NCI-H82 treated with DMSO at 0.1 percent for 48 hours (cell line): ENCODE measurements around the gene FYN.

ENCODE experiments used
- DNase-seq: peaks from one replicate; lab custom pipeline; 2025; ENCODE audit not compliant: unreplicated experiment; lab: John Stamatoyannopoulos, UW

FYN gene

DNA sequence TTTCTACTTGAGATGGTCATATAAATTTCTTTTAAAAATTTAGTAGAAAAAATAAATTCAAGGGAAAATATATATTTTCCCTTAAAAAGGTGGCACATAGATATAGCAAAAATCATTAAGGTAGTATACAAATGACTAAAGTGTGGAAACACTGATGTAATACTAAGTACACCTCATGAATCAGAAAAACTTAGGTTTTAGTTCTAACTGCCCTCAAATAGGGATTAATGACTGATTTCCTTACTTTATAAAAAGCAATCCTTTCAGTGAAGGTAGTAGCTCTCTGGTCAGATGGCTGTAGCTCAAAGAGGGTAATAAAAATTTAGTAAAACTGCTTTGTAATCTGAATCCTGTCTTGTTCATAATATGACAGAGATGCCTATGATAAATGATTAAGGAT is 63.5 kb downstream of the FYN start:
- DNase-seq: no peak

GRCh38 chr6:111809264-111809663 is 64.0 kb downstream of the FYN start:
- DNase-seq: no peak

DNA sequence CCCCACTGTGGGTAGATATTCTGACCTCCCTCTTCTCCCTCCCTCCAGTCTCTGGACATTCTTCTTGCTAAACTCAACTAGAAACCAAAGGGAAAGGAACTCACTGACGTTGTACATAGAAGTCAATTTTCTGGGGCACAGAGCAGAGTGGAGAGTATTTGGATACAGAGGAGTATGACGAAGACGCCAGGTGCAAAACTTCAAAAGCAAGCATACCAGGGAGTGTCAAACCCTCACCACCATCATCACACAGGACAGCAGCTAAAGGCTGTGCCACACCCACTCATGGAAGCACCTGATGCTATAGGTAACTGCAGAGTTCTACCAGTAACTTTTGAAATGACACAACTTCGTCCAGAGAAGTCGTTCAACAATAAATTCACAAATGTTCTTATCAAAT is 64.8 kb downstream of the FYN start:
- DNase-seq: no peak

DNA sequence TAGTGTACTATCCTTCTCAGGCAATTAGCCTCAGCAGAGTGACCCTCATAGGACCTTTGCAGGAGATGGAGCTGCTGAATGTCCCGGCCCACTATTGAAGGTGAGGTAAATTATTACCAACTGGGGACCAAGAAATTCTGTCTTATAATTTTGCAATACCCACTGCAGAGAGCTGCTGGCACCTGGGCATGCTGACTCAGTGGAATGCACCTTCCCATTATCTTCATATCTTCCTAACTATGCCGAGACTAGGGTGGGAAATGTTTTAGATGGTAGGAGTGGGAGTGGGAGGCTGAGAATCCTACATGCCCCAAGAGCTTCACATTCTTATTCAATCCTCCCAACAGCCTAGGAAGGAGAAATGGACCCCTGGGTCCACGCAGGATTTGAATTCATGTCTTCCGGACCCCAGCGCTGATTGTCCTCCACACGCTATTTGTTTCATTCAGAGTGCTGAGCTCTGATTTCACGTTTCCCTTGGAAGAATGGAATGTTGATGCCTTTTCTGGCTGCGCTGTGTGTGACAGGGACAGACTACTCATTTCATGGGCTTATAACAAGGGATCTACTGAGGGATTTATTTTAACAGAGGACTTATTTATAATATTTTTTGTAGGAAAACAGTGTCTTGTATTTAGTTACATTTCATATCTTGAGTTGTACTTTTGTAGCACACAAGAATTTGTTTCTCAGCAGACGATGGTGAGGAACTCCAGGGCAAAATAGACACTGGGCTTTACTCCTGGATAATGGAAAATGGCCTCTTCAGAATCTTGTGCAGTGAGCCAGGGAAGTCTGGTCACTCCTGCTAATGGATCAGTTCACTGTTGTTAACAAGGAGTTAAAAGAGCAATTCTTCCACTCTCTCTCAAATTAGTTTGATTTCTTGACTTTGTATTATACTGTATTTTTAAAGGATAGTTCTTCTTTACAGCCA is 66.4 kb downstream of the FYN start:
- no peak for DNase-seq

GRCh38 chr6:111806165-111806547 is 67.1 kb downstream of the FYN start:
- DNase-seq: no peak

- no peak for DNase-seq
Observed at GRCh38 chr6:111805511-111806164, 67.6 kb downstream of the FYN start.

DNA sequence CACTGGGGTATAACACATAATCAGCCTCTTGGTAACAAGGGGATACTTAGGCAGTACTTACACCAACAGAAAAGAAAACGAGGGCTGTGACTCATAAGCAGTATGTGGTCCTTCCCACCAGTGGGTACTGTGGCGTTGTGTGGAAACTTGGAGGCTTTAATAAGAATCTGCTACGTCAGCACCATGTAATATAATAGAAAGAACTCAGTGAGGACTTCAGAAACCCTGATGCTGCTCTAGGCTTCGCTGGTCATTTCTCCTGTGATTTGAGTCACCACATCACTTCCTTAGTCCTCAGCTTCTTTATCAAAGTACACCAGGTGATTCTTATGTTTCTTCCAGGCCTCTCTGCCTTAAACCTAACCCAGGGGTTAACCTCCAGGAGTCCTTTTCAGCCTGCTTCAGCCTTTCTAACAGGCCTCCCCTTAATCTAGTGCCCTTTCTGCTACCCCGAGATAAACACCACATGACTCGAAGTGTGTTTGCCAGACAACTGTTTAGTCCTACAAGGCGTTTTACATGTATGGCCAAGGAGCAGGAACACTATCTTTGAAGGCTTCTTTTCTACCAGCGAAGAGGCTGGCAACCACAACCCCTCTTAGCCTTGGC is 68.5 kb downstream of the FYN start:
- no peak for DNase-seq

- no peak for DNase-seq
Observed at GRCh38 chr6:111803804-111804203, 69.4 kb downstream of the FYN start.

DNA sequence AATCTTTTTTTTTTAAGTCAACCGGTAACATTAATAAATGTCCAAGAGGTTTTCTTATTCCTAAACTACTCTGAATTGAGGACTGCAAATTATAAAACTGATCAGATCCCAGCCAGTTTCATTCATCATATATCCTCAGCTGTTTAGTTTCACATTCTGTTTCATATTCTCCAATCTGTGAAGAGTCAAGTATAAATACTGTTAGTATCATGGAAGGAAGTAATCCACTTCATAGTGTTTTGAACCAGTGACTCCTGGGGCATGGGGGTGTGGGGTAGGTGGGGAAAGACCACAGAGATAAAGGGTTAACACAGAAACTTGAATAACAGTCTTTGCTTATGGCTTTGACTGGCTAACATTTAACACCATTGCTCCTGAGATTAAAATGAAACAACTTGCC is 69.9 kb downstream of the FYN start:
- DNase-seq: no peak

DNA sequence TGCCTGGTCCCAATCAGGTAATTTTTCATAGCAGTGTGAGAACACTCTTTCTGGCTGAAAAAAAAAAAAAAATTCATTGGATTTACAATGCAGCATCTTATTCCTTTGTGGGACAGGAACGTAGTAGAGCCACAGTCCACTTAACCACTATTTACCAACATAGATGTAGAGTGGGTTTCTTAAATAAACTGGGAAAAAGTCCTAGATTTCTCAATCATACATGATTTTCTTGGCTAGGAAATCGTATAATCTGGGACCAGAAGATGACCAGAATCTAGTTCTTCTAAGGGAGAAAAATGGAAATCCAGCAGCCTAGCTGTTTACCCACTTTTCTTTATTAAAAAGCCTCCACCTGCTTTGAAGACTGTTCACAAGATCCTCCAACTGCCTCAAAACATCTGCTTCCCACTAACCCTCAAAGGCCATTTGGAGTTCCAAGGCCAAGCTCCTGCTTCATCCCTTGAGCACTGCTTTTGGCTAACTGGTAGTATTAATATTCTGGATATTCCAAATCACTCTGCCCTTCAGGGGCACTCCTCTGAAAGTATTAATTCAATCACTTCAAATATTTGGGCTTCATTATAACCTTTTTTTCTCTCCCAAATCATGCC is 70.4 kb downstream of the FYN start:
- DNase-seq: no peak

GRCh38 chr6:111802015-111802414 is 71.2 kb downstream of the FYN start:
- no peak for DNase-seq

DNA sequence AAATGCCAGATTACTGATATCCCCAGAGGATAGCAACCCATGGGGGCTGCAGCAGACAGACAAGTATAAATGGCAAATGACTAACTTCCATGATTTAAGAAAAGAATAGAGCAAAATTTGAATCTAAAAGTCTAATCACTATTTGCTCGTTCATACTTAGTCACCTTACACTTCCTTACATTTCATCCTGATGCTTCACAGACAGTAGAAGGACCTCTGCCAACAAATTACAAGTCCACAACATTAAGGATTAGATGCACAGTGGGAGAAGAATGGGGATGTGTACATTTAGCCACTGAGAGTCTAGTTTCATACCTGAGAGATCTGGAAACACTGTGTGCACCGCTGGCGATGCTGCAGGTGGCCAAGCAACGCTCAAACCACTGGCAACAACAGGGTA is 72.4 kb downstream of the FYN start:
- DNase-seq: no peak

DNA sequence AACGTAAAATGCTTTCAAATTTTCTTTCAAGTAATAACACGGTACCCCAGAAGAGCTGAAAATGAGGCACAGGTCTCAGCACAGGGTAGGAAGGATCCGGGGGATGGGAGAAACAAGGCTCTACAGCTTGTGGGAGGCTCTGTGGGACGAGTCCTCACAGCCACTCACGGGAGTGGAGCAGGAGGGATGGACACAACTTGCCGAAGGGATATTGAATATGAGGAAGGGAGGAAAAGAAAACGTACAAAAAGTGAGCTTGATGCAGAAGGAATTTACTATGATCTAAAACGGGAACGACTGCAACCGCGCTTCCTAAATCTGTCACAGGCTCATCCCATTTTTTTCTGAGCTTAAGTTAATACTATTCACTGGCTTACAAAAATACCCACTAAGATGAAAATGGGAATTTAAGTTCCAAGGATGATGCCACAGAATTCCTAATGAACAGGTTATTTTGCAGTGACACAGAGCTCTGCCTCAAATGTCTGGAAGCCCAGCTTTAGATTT is 72.9 kb downstream of the FYN start:
- DNase-seq: no peak

GRCh38 chr6:111799576-111800258 is 73.5 kb downstream of the FYN start:
- no peak for DNase-seq

GRCh38 chr6:111798281-111798725 is 74.9 kb downstream of the FYN start:
- no peak for DNase-seq

- DNase-seq: no peak
Observed at GRCh38 chr6:111796310-111796918, 76.8 kb downstream of the FYN start.

- DNase-seq: no peak
Observed at GRCh38 chr6:111795558-111795957, 77.7 kb downstream of the FYN start.

- DNase-seq: no peak
Observed at GRCh38 chr6:111794727-111795452, 78.4 kb downstream of the FYN start.

DNA sequence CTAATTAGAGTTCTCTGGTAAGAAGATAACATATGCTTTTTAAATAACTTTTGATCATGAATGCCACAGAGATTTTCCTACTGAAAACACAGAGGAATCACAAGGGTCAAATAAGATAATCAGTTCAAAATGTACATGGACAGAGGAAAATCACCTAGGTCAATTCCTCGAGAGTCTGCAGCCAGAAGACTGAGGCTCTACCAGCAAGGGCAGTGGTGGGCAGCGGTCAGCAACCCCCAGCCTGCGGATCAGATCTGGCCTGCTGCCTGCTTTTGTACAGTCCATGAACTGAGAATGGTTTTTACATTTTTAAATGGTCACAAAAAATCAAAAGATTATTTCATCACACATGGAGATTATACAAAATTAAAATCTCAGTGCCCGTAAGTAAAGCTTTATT is 79.0 kb downstream of the FYN start:
- DNase-seq: no peak

DNA sequence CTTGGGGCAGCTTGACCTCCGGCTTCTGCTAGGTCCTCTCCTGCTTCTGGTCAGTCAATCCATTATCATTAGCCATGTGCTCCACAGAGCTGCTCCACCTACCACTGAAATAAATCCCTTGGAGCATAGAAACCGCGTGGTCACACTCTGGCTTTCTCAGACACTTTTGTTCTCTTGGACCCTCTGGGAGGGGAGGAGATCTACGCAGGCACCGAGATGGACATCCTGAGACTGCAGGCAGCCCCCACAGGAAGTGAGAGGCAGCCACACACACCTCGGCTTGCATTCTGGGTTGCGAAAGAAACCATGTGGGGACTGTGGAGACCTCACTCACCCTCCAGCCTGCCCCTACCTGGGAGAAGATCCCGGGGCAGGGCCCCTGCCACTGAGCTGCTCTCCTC is 79.5 kb downstream of the FYN start:
- DNase-seq: no peak
